Glutamatergic neuron (in vitro differentiated cells): ENCODE results near the gene L1CAM. TPM values are rescaled to one million over a fixed set of nuclear protein-coding genes. Genes with fewer than 3 reads are reported as not detected.
A peak's percentile ranks its signal among the peaks of the same experiment; 100 is the strongest.

Experiments
- DNase-seq: peaks from one replicate; pipeline ENCODE4 v3.0.0; 2022
- H3K27ac Mint-ChIP-seq: one replicate; pipeline ENCODE4 v1.8.0; 2020; ENCODE audit warnings: mild to moderate bottlenecking, mixed read lengths, inconsistent platforms; ENCODE audit not compliant: unreplicated experiment
- H3K27me3 Mint-ChIP-seq: one replicate; pipeline ENCODE4 v1.8.0; 2020; ENCODE audit warnings: mild to moderate bottlenecking, moderate library complexity, mixed read lengths, inconsistent platforms; ENCODE audit not compliant: unreplicated experiment
- H3K36me3 Mint-ChIP-seq: one replicate; pipeline ENCODE4 v1.8.0; 2020; ENCODE audit warnings: mild to moderate bottlenecking, mixed read lengths, inconsistent platforms; ENCODE audit not compliant: unreplicated experiment
- H3K4me1 Mint-ChIP-seq: one replicate; pipeline ENCODE4 v1.8.0; 2020; ENCODE audit warnings: mild to moderate bottlenecking, low read depth, mixed read lengths, inconsistent platforms; ENCODE audit not compliant: unreplicated experiment
- H3K4me3 Mint-ChIP-seq: one replicate; pipeline ENCODE4 v1.8.0; 2020; ENCODE audit warnings: mild to moderate bottlenecking, mixed read lengths, inconsistent platforms; ENCODE audit not compliant: unreplicated experiment
- H3K9me3 Mint-ChIP-seq: one replicate; pipeline ENCODE4 v1.8.0; 2020; ENCODE audit warnings: mild to moderate bottlenecking, moderate library complexity, mixed read lengths, inconsistent platforms; ENCODE audit not compliant: unreplicated experiment
- total RNA-seq: library from RNA; stranded (reverse); fragmentation: NEBNext Ultra II Directional; extraction: Animal tissue kit (Norgen Biotek cat#: 25700); gene quantifications from one replicate; pipeline ENCODE4 v1.2.1, GENCODE V29; 2021; ENCODE audit not compliant: unreplicated experiment
- TF ChIP-seq, protein P1 (sequence below): fragments of 200-600 bp; sonication (generic); IDR thresholded peaks from one replicate; pipeline ENCODE4 v1.5.0; 2021; ENCODE audit not compliant: partially characterized antibody, unreplicated experiment

Gene L1CAM
- total RNA-seq, 1 donor from 2014 or later, result 925 TPM

DNA sequence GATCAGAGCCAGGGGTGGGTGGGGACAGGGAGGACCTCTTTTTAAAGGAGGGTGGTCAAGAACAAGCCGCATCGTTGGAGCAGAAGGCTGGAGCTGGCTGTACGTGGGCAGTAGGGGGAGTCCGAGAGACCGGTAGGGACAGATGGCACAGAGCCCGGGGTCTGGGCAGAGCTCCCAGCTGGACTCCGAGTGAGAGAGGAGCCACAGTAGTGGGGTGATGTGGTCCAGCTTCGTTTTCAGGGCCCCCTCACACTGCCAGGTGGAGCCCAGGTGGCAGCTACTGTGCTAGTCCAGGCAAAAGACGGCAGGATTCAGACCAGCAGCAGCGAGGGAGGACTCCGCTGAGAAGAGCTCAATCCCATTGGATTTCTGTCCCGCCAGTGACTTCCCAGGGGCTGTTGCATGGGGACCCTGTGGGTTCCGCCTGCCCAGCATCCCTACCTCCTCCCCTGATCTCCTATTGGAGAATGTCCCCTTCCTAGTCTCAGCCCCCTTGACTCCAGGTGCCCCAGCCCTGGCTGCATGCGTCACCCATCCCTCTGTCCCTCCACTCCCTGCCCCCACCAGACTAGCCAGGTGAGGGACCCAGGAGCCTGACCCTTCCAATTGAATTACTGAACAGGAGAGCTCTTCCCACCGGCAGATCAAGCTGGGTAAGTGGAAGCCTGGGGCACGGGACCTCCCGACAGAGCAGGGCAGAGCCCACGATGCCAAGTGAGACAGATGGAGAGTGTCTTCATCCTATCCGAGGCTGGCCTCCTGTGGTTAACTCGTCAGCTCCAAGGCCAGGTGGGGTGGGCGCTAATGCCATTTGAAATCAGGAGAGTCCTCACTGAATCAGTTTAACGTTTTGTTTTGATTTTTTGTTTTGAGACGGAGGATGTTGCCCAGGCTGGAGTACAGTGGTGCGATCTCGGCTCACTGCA lies 37.2 kb upstream of the L1CAM start:
- Mint-ChIP-seq H3K27me3 (peaks cover 6% of the 10 kb centered on the region), H3K4me1 (peaks cover 5% of the 10 kb centered on the region), H3K9me3 (peaks cover 6% of the 10 kb centered on the region), H3K4me3 (no peak overlapping the region), H3K27ac (peak overlapping the region; percentile 85), H3K36me3 (no peaks in the 10 kb centered on the region)
- DNase-seq, result peak; percentile 58
- TF ChIP-seq, protein P1, sequence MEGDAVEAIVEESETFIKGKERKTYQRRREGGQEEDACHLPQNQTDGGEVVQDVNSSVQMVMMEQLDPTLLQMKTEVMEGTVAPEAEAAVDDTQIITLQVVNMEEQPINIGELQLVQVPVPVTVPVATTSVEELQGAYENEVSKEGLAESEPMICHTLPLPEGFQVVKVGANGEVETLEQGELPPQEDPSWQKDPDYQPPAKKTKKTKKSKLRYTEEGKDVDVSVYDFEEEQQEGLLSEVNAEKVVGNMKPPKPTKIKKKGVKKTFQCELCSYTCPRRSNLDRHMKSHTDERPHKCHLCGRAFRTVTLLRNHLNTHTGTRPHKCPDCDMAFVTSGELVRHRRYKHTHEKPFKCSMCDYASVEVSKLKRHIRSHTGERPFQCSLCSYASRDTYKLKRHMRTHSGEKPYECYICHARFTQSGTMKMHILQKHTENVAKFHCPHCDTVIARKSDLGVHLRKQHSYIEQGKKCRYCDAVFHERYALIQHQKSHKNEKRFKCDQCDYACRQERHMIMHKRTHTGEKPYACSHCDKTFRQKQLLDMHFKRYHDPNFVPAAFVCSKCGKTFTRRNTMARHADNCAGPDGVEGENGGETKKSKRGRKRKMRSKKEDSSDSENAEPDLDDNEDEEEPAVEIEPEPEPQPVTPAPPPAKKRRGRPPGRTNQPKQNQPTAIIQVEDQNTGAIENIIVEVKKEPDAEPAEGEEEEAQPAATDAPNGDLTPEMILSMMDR, result no peak

DNA sequence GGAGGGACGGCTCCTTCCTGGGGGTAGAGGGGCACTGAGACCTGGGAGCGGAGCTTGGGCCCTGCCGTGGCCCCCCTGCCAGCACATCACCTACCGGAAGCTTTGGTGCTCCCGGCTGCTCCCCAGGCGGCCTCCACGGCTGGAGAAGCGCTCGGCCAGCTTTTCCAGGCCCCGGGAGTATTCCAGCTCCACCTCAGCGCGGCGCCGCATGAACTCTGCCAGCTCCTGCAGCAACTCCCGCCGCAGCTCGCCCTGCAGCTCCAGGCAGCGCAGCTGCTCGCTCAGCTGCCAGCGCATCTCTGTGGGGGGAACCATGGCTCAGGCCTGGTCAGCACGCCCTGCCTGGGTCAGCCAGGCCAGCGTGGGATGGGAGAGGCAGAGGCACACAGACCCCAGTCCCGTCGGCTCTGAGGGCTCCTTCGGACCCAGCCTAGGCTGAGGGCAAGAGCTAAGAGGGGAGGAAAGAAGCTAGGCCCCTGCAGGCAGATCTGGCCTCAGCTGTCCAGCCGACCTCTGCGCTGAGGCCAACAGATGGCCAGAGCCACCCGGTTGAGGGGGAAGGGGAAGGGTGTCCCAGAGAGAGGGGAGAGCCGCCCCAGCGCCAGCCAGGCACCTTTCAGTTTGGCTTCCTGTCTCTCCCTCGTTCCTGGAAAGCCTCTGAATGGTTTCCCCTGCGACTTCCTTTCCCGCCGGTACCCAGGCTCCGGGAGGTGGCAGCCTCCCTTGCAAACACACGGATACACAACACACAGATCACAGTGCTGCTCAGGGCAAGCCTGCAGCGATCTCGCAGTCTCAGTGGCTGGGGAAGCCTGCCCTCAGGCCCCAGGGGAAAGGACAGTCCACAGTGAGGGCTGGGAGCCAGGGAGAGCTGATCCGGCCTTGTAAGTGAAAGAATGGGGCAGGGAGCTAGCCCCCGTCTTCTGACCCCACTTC lies 35.8 kb upstream of the L1CAM start:
- Mint-ChIP-seq H3K27me3 (peaks cover 3% of the 10 kb centered on the region), H3K36me3 (no peaks in the 10 kb centered on the region), H3K27ac (peak overlapping the region; percentile 85), H3K4me3 (peak overlapping the region; percentile 52), H3K4me1 (peaks cover 10% of the 10 kb centered on the region), H3K9me3 (peaks cover 4% of the 10 kb centered on the region)
- peak; percentile 44 for DNase-seq
- TF ChIP-seq, protein P1, result no peak

DNA sequence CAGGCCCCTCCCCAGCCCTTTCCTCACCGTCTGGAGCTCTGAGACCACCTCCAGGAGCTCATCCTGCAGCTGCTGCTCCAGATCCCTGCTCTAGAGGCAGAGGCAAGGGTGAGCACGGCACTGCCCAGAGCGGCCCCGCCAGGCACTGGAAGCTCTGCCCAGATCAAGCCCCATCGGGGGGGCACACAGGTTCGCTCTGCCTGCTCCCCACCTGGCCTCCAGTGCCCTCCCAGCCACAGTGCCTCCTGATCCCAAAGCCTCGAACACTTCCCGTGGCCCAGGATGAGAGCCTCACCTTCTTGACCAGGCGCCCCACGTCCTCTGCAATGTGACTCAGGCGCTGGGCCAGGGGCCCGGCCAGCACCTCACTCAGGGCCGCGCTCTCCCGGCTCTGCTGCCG lies 35.1 kb upstream of the L1CAM start:
- TF ChIP-seq, protein P1, result no peak
- Mint-ChIP-seq H3K27me3 (peaks cover 3% of the 10 kb centered on the region), H3K4me3 (peak overlapping the region; percentile 38), H3K27ac (peak overlapping the region; percentile 55), H3K9me3 (peaks cover 4% of the 10 kb centered on the region), H3K4me1 (peaks cover 10% of the 10 kb centered on the region), H3K36me3 (no peaks in the 10 kb centered on the region)
- DNase-seq, result no peak

DNA sequence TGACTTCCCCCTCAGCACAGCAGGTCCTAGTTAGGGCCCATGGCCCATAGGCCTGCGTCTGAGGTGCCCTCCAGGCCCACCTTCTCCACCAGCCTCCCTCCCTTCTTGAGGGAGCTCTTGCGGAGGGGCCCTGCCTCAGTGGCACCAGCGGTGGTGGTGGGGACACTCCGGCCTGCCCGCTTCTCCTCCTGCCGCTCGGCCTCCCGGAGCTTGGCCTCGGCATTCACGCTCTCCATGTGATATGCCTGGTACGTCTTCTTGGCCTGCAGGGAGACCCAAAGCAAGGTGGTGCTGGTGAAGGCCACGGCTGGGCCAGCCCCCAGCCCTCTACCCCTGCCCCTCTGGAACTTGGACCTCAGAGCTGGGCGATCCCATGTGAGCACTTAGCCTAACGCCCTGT lies 34.6 kb upstream of the L1CAM start:
- Mint-ChIP-seq H3K4me3 (no peak overlapping the region), H3K27me3 (peaks cover 3% of the 10 kb centered on the region), H3K27ac (no peak overlapping the region), H3K36me3 (no peaks in the 10 kb centered on the region), H3K4me1 (peaks cover 10% of the 10 kb centered on the region), H3K9me3 (peaks cover 4% of the 10 kb centered on the region)
- DNase-seq, result no peak
- TF ChIP-seq, protein P1, result no peak
